ENCODE measurements around the gene ATP6AP1.

ATP6AP1 gene

DNA sequence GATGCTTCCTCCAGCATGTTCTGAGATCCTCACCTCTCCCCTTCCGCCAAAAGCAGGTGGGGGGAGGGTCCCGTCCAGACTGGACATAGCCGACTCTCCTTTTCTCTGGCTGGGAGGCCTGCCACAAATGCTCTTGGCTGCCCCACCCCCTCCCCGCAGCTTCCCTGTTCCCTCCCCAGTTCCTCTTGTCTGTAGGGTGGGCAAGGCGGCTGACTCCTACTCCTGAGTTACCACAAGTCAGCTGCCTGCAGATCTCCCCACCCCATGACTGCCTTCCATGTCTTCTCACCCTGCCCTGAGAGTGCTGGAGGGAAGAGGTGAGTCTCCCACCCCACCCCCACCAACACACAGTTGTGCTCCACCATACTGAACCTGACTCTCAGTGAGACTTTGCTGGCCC is 2.9 kb downstream of the ATP6AP1 start:
- no peak for DNase-seq

GRCh38 chrX:154432210-154432609 is 3.7 kb downstream of the ATP6AP1 start:
- DNase-seq = no peak

GRCh38 chrX:154433605-154434004 is 5.1 kb downstream of the ATP6AP1 start:
- no peak for DNase-seq

GRCh38 chrX:154434394-154435168 is 6.1 kb downstream of the ATP6AP1 start:
- DNase-seq = no peak

DNA sequence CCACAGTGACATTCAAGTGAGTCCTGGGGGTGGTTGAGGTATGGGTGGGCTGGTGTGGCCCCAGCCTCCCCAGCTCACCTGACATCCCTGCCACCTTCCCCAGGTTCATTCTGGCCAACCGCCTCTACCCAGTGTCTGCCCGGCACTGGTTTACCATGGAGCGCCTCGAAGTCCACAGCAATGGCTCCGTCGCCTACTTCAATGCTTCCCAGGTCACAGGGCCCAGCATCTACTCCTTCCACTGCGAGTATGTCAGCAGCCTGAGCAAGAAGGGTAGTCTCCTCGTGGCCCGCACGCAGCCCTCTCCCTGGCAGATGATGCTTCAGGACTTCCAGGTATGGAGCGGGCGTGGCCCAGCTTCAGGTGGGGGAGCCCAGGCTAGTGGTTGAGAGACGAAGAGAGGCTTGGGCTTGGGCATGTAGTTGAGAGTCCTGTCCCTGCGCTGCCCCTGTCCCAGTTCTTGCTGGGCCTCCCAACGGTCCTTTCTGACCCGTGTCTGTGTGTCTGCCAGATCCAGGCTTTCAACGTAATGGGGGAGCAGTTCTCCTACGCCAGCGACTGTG is 6.8 kb downstream of the ATP6AP1 start:
- no peak for DNase-seq

- DNase-seq = peak; percentile 21 to 57
Measured at GRCh38 chrX:154436374-154436982, 8.0 kb downstream of the ATP6AP1 start.

DNA sequence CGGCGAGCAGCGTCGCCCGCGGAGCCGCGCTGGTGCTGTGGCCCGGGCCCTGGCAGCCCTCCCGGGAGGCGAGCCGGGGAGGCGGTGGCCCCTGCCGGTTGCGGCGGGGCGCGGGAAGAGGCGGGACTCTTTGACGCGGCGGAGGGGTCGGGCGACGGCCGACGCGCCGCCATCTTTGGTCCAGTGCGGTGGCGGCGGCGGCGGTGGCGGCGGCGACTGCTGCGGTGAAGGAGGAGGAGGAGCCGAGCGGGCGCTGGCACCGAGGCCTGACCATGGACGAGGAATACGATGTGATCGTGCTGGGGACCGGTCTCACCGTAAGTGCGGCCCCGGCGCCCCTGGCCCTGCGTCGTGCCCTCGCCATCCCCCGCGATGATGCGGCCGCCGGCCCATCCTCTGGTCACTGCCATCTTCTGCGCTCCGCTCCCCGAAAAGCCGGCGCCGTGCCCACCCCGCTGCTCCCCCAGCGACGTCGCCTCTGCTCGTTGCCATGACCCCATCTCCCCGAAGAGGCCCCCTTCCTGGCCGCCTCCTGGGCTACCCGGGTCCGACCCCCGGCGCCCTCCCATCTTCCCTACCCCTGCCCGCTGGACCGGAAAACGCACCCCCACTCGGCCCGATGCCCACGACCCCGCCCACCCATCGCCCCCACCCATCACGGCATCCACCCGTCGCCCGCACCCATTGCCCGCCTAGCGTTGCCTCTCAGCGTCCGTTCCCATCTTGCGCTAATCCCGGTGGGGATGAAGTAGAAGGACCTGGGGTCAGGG is 8.7 kb downstream of the ATP6AP1 start, which contains the start of gene GDI1:
GDI1 (plus strand) TSS at position 172 of the 770 bp plus-strand sequence; CDS start at position 273, 101 bp downstream.
- DNase-seq = peak; percentile 11 to 57

DNA sequence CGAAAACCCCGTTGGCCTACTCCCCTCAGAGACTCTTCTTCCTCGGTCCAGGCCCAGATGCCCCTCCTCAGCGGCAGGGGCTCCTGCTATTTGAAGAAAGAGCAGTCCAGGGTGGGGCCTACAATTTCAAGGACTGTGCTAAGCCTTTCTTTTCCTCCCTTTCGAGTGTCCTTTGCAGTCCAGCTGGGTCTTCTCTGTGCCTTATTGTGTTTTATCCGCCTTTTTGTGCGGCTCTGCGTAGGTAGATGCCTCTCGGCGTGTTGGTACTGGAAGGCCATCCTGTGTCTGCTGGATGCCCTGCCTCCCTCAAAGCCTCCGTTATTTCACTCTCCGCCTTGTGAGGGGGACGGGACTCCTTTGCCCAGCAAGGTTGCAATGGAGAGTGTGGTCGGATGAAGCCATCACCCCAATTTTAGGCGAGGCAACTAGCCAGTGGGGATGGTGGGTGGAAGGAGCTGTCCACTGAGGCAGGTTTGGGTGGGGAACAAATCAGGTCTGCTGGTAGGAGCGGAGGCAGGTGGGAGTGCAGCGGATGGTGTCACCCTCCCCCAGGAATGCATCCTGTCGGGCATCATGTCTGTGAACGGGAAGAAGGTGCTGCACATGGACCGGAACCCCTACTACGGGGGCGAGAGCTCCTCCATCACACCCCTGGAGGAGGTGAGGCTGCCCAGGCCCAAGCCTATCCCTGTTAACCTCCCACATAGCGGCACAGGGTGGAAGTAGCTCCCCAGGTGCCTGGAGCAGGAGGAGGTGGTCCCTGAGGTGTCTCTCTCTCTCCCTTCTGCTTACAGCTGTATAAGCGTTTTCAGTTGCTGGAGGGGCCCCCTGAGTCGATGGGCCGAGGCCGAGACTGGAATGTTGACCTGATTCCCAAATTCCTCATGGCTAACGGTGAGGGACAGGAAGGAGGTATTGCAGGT is 9.8 kb downstream of the ATP6AP1 start:
- no peak for DNase-seq

GRCh38 chrX:154439841-154440240 is 11.4 kb downstream of the ATP6AP1 start:
- no peak for DNase-seq

- DNase-seq = no peak
Measured at GRCh38 chrX:154440623-154441357, 12.3 kb downstream of the ATP6AP1 start.

GRCh38 chrX:154441564-154441963 is 13.1 kb downstream of the ATP6AP1 start:
- DNase-seq = no peak

GRCh38 chrX:154441984-154442707 is 13.7 kb downstream of the ATP6AP1 start:
- no peak for DNase-seq

DNA sequence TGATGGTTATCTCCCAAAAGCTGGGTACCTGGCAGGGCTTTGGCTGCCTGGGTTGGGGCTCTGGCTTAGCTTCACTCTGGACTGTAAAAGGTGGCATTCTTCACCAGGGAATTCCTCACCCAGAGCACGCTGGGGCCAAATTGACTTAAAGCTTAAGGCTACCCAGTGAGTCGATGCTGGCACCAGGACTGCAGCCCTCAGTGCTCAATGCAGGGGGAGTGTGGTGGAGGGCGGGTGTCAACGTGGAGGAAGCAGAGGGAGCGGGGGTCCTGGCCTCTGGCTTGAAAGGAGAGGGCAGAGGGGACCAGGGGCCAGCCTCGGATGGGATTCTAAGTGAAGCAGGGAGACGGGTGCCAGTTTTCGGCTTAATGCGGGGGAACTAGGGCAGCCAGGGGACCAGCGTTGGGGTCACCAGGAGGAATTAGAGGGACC is 15.0 kb downstream of the ATP6AP1 start:
- no peak for DNase-seq

DNA sequence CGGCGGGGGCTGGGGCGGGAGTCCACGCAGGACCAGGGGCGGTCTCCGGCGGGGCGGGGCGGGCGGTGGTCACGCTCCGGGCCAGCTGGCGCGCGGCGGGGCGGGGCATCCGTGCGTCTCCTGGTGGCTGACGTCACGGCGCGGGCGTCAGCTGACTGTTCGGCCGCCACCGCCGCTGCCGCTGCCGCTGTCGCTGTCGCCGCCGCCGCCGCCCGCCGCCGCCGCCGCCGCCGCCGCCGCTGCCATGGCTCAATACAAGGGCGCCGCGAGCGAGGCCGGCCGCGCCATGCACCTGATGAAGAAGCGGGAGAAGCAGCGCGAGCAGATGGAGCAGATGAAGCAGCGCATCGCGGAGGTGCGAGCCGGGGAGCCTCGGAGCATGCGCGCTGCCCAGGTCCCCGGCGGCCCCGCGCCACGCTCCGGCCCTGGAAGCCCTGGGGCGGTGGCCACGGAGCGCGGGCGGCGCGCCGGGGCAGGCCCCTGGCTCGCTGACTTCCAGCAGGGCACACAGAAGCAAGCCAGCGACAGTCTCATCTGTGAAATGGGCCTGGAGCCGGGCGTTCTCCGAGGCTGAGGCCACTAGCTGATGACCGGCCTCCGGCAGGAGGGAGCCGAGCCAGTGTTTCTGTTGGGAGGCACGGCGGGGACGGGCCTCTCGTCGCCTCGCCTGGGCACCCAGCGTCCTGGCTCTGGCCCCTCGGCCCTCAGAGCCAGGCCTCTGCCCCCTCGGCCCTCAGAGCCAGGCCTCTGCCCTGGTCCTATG is 15.7 kb downstream of the ATP6AP1 start, which contains the start of gene FAM50A:
FAM50A (plus strand) TSS at position 150 of the 763 bp plus-strand sequence; CDS start at position 245, 95 bp downstream.
- DNase-seq = peak; percentile 48 to 68

DNA sequence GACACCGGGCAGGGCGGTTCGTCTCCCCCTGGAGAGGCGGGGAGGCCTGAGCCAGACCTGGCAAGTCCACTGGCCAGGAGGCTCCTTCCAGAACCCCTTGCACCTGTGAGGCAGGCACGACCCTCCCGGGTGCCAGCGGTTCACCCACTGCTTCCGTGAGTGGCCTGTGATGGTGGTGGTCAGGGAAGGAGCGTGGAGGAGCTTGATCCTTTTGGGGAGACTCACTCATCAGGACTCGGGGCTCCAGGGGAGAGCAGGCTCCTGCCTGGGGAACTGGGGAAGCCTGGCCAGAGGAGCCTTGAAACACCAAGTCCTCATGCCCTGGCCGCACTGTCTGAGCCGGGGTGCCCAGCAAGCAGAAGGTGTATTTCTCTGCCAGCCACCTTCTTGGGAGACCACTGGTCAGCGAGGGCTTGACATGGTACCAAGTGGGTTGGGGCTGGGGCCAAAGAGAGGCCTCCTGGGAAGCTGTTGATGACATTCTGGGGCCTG is 16.3 kb downstream of the ATP6AP1 start:
- no peak for DNase-seq

DNA sequence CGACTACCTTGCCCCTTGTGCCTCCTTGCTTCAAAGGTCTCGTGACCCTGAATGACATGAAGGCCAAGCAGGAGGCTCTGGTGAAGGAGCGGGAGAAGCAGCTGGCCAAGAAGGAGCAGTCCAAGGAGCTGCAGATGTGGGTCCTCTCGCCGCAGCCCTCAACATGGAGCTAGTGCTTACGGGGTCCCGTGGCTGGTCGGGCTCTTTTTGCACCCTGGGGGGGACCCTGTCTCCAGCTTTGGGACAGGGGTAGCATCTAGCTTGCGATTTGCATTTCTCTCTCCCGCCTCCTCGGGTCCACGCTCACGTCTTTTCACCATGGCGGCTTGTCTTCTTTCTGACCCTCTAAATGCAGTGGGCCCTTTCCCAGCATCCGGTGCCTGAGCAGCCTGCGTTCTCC is 17.3 kb downstream of the ATP6AP1 start:
- no peak for DNase-seq

DNA sequence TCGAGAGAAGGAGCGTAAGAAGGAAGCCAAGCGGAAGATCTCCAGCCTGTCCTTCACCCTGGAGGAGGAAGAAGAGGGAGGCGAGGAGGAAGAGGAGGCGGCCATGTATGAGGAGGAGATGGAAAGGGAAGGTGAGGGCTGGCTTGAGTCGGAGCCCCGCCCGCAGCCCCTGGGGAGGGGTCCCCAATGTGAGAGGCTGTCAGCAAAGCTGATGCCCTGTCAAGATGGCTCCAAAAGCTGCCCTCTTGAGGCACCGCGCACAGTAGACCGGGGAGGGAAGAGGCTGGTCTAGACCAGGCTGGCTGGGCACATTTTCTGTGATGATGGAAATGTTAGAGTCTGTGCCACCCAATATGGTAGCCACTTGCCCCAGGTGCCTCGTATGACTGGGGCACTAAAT is 18.0 kb downstream of the ATP6AP1 start:
- no peak for DNase-seq

GRCh38 chrX:154448484-154448883 is 20.0 kb downstream of the ATP6AP1 start:
- DNase-seq = no peak

GRCh38 chrX:154449618-154450017 is 21.1 kb downstream of the ATP6AP1 start:
- DNase-seq = no peak

- no peak for DNase-seq
Measured at GRCh38 chrX:154450312-154450711, 21.8 kb downstream of the ATP6AP1 start.
